HG03460 (cell line): ENCODE data around the gene CBX5.
"Not testable (repeated sequence)": the region's sequence is repeated elsewhere in the genome, so short reads cannot be mapped to it uniquely, and the experiment has no call there.

Experiments
- ATAC-seq: cut with Tn5 transposase; IDR thresholded peaks from one replicate; pipeline ENCODE4 v1.9.1; 2021; ENCODE audit not compliant: unreplicated experiment

The CBX5 gene

GRCh38 chr12:54279632-54280467 lies at the start of gene CBX5:
Gene CBX5 (minus strand): TSS chr12:54280122. CDS start chr12:54257650, 22,472 bp downstream.
- peak; percentile 77 for ATAC-seq

- ATAC-seq = no peak
Observed at GRCh38 chr12:54328595-54329337, 48.8 kb upstream of the CBX5 start.

GRCh38 chr12:54325442-54326109 lies 45.7 kb upstream of the CBX5 start:
- not testable (repeated sequence) for ATAC-seq

- peak; percentile 99 for ATAC-seq
Observed at GRCh38 chr12:54324617-54325441, 44.9 kb upstream of the CBX5 start, which contains the start of gene COPZ1. Gene COPZ1 (plus strand): TSS chr12:54325131. CDS start chr12:54325164, 33 bp downstream.

- ATAC-seq = no peak
Observed at GRCh38 chr12:54321363-54321762, 41.4 kb upstream of the CBX5 start.

- not testable (repeated sequence) for ATAC-seq
Observed at GRCh38 chr12:54312309-54312708, 32.4 kb upstream of the CBX5 start.

- no peak for ATAC-seq
Observed at GRCh38 chr12:54311051-54311450, 31.1 kb upstream of the CBX5 start.

- ATAC-seq = no peak
Observed at GRCh38 chr12:54306925-54307741, 27.2 kb upstream of the CBX5 start.

- peak; percentile 54 for ATAC-seq
Observed at GRCh38 chr12:54304187-54304810, 24.4 kb upstream of the CBX5 start.

GRCh38 chr12:54303640-54304039 lies 23.7 kb upstream of the CBX5 start:
- no peak for ATAC-seq

GRCh38 chr12:54301428-54302048 lies 21.6 kb upstream of the CBX5 start:
- ATAC-seq = no peak

GRCh38 chr12:54300732-54301427 lies 21.0 kb upstream of the CBX5 start, which contains the start of gene NFE2:
Gene NFE2 (minus strand): TSS chr12:54301015. CDS start chr12:54295248, 5,767 bp downstream.
- no peak for ATAC-seq

- ATAC-seq = no peak
Observed at GRCh38 chr12:54300225-54300731, 20.4 kb upstream of the CBX5 start.

- no peak for ATAC-seq
Observed at GRCh38 chr12:54299515-54300224, 19.7 kb upstream of the CBX5 start.

- no peak for ATAC-seq
Observed at GRCh38 chr12:54298904-54299303, 19.0 kb upstream of the CBX5 start.

- ATAC-seq = no peak
Observed at GRCh38 chr12:54296393-54297099, 16.6 kb upstream of the CBX5 start.
